ENCODE data around the gene DNASE2. TPM values are rescaled to one million over a fixed set of nuclear protein-coding genes. Genes with fewer than 3 reads are reported as not detected.
"Not testable (repeated sequence)": the region's sequence is repeated elsewhere in the genome, so short reads cannot be mapped to it uniquely, and the experiment has no call there.

The DNASE2 gene
- total and polyA plus RNA-seq, 2 donors, result 14.6 to 20.8 TPM

GRCh38 chr19:12858041-12858928 lies 23.0 kb downstream of the DNASE2 start:
- Histone ChIP-seq H3K4me1 (ENCODE audit: control insufficient read depth in 2 of 2, insufficient read depth in 2 of 2, low read length in 2 of 2) (no peaks in the 10 kb centered on the region), H3K9me3 (ENCODE audit: control insufficient read depth in 2 of 2, insufficient read depth in 1 of 2, low read length in 1 of 2) (no peaks in the 10 kb centered on the region), H3K36me3 (ENCODE audit: control insufficient read depth in 2 of 2, insufficient read depth in 2 of 2, low read length in 1 of 2) (no peaks in the 10 kb centered on the region), H3K27ac (ENCODE audit: low read depth in 1 of 2, low read length in 1 of 2) (no peak overlapping the region), H3K4me3 (ENCODE audit: low read length in 2 of 2) (no peak overlapping the region), H3K27me3 (ENCODE audit: control insufficient read depth in 2 of 2, insufficient read depth in 1 of 2, low read length in 1 of 2) (no peaks in the 10 kb centered on the region)
- WGBS, result 95% methylated on average over 35 of the region's 35 CpGs
- no peak for DNase-seq (ENCODE audit: low read depth in 6 of 9, low spot score in 9 of 9)

GRCh38 chr19:12856653-12857052 lies 24.6 kb downstream of the DNASE2 start:
- Histone ChIP-seq H3K4me1 (ENCODE audit: control insufficient read depth in 2 of 2, insufficient read depth in 2 of 2, low read length in 2 of 2) (no peaks in the 10 kb centered on the region), H3K27me3 (ENCODE audit: control insufficient read depth in 2 of 2, insufficient read depth in 1 of 2, low read length in 1 of 2) (no peaks in the 10 kb centered on the region), H3K27ac (ENCODE audit: low read depth in 1 of 2, low read length in 1 of 2) (no peak overlapping the region), H3K9me3 (ENCODE audit: control insufficient read depth in 2 of 2, insufficient read depth in 1 of 2, low read length in 1 of 2) (no peaks in the 10 kb centered on the region), H3K4me3 (ENCODE audit: low read length in 2 of 2) (no peak overlapping the region), H3K36me3 (ENCODE audit: control insufficient read depth in 2 of 2, insufficient read depth in 2 of 2, low read length in 1 of 2) (no peaks in the 10 kb centered on the region)
- no peak for DNase-seq (ENCODE audit: low read depth in 6 of 9, low spot score in 9 of 9)
- WGBS, result 93% methylated on average over 1 of the region's 1 CpG

- Histone ChIP-seq H3K27me3 (ENCODE audit: control insufficient read depth in 2 of 2, insufficient read depth in 1 of 2, low read length in 1 of 2) (peaks cover 9 to 51% of the 10 kb centered on the region in 2 donors), H3K4me3 (ENCODE audit: low read length in 2 of 2) (no peak overlapping the region), H3K4me1 (ENCODE audit: control insufficient read depth in 2 of 2, insufficient read depth in 2 of 2, low read length in 2 of 2) (peaks cover 5 to 7% of the 10 kb centered on the region in 2 donors), H3K27ac (ENCODE audit: low read depth in 1 of 2, low read length in 1 of 2) (no peak overlapping the region), H3K36me3 (ENCODE audit: control insufficient read depth in 2 of 2, insufficient read depth in 2 of 2, low read length in 1 of 2) (no peaks in the 10 kb centered on the region), H3K9me3 (ENCODE audit: control insufficient read depth in 2 of 2, insufficient read depth in 1 of 2, low read length in 1 of 2) (no peaks in the 10 kb centered on the region)
- WGBS, result 13% methylated on average over 69 of the region's 69 CpGs
- DNase-seq (ENCODE audit: low read depth in 6 of 9, low spot score in 9 of 9), result peak in 5 of 9 donors; percentile 33 to 72 (median 42)
Measured at GRCh38 chr19:12847159-12848139, 33.8 kb downstream of the DNASE2 start.

DNA sequence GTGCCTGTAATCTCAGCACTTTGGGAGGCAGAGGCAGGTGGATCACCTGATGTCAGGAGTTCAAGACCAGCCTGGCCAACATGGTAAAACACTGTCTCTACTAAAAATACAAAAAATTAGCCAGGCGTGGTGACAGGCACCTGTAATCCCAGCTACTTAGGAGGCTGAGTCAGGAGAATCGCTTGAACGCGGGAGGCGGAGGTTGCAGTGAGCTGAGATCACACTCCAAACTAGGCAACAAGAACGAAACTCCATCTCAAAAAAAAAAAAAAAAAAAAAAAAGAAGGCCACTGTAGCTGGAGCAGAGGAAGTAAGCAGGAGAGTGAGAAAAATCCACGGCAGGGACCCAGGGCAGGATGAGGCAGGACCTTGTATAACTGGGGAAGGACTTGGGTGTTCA lies 34.6 kb downstream of the DNASE2 start:
- H3K4me1 ChIP-seq (ENCODE audit: control insufficient read depth in 2 of 2, insufficient read depth in 2 of 2, low read length in 2 of 2); H3K9me3 ChIP-seq (ENCODE audit: control insufficient read depth in 2 of 2, insufficient read depth in 1 of 2, low read length in 1 of 2); H3K4me3 ChIP-seq (ENCODE audit: low read length in 2 of 2); H3K36me3 ChIP-seq (ENCODE audit: control insufficient read depth in 2 of 2, insufficient read depth in 2 of 2, low read length in 1 of 2); DNase-seq (ENCODE audit: low read depth in 6 of 9, low spot score in 9 of 9); H3K27ac ChIP-seq (ENCODE audit: low read depth in 1 of 2, low read length in 1 of 2): not testable (repeated sequence)
- peaks cover 12 to 59% of the 10 kb centered on the region in 2 donors for H3K27me3 ChIP-seq (ENCODE audit: control insufficient read depth in 2 of 2, insufficient read depth in 1 of 2, low read length in 1 of 2)
- 87% methylated on average over 7 of the region's 7 CpGs for WGBS

DNA sequence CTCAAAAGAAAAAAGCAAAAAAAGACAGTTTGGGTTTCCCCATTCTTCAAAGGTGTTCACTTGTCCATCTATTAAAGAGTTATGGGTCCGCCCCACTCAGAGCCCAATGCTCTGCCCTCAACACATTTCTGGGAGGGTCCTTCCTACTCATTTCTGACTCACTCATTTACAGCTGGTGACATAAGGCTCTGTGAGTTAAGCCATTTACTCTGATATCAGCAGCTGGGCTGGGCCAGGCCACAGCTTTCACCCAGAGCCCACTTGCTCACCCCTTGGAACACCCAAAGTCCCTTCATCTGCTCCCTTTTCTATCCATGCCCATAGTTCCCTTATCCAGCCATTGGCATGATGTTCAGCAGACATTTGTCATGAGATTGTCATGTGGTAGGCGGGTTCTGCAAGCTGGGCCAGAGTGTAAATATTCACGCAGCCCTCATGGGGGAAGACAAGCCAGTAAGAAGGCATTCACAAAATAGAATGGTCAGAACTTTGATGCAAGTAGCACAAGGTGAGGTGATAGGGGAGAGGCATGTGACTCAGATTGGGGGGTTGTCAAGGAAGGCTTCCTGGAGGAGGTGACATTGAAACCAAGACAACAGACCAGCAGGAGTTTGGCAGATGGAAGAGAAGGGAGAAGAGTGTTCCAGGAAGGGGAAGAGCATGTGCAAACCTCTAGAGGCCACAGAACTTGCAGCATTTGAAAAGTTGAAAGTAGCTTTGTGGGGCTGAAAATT lies 37.1 kb downstream of the DNASE2 start:
- H3K9me3 ChIP-seq (ENCODE audit: control insufficient read depth in 2 of 2, insufficient read depth in 1 of 2, low read length in 1 of 2), result peaks cover 1 to 11% of the 10 kb centered on the region in 2 donors
- H3K4me1 ChIP-seq (ENCODE audit: control insufficient read depth in 2 of 2, insufficient read depth in 2 of 2, low read length in 2 of 2), result peaks cover 10 to 14% of the 10 kb centered on the region in 2 donors
- DNase-seq (ENCODE audit: low read depth in 6 of 9, low spot score in 9 of 9), result no peak
- no peak overlapping the region for H3K27ac ChIP-seq (ENCODE audit: low read depth in 1 of 2, low read length in 1 of 2)
- WGBS, result 93% methylated on average over 3 of the region's 3 CpGs
- no peaks in the 10 kb centered on the region for H3K36me3 ChIP-seq (ENCODE audit: control insufficient read depth in 2 of 2, insufficient read depth in 2 of 2, low read length in 1 of 2)
- peaks cover 34 to 83% of the 10 kb centered on the region in 2 donors for H3K27me3 ChIP-seq (ENCODE audit: control insufficient read depth in 2 of 2, insufficient read depth in 1 of 2, low read length in 1 of 2)
- no peak overlapping the region for H3K4me3 ChIP-seq (ENCODE audit: low read length in 2 of 2)

DNA sequence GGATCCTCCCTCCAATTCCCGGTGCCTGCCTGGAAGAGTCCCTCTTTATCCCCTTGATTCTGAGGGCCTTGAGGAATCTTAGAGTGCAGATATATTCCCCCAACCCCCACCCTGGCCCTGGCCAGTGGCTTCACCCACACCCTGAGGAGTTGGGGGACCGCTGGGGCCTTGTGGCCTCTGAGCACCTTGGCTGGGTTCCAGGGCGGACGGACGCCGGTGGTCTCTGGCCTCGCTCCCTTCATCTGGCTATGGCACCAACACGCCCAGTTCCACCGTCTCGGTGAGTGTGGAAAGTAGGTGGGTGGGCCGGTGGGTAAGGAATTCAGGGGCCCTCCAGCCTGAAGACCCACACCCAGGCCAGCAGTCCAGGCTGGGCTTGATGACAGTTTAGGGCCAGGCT lies 37.9 kb downstream of the DNASE2 start:
- no peaks in the 10 kb centered on the region for H3K36me3 ChIP-seq (ENCODE audit: control insufficient read depth in 2 of 2, insufficient read depth in 2 of 2, low read length in 1 of 2)
- no peak for DNase-seq (ENCODE audit: low read depth in 6 of 9, low spot score in 9 of 9)
- H3K27me3 ChIP-seq (ENCODE audit: control insufficient read depth in 2 of 2, insufficient read depth in 1 of 2, low read length in 1 of 2), result peaks cover 41 to 89% of the 10 kb centered on the region in 2 donors
- H3K27ac ChIP-seq (ENCODE audit: low read depth in 1 of 2, low read length in 1 of 2), result no peak overlapping the region
- peaks cover 10 to 21% of the 10 kb centered on the region in 2 donors for H3K4me1 ChIP-seq (ENCODE audit: control insufficient read depth in 2 of 2, insufficient read depth in 2 of 2, low read length in 2 of 2)
- 96% methylated on average over 11 of the region's 11 CpGs for WGBS
- peaks cover 1 to 11% of the 10 kb centered on the region in 2 donors for H3K9me3 ChIP-seq (ENCODE audit: control insufficient read depth in 2 of 2, insufficient read depth in 1 of 2, low read length in 1 of 2)
- no peak overlapping the region for H3K4me3 ChIP-seq (ENCODE audit: low read length in 2 of 2)

- Histone ChIP-seq H3K9me3 (ENCODE audit: control insufficient read depth in 2 of 2, insufficient read depth in 1 of 2, low read length in 1 of 2) (peaks cover 1 to 11% of the 10 kb centered on the region in 2 donors), H3K27me3 (ENCODE audit: control insufficient read depth in 2 of 2, insufficient read depth in 1 of 2, low read length in 1 of 2) (peaks cover 47 to 90% of the 10 kb centered on the region in 2 donors), H3K36me3 (ENCODE audit: control insufficient read depth in 2 of 2, insufficient read depth in 2 of 2, low read length in 1 of 2) (no peaks in the 10 kb centered on the region), H3K4me3 (ENCODE audit: low read length in 2 of 2) (no peak overlapping the region), H3K27ac (ENCODE audit: low read depth in 1 of 2, low read length in 1 of 2) (no peak overlapping the region), H3K4me1 (ENCODE audit: control insufficient read depth in 2 of 2, insufficient read depth in 2 of 2, low read length in 2 of 2) (peaks cover 7 to 20% of the 10 kb centered on the region in 2 donors)
- no peak for DNase-seq (ENCODE audit: low read depth in 6 of 9, low spot score in 9 of 9)
- WGBS, result 96% methylated on average over 18 of the region's 18 CpGs
Measured at GRCh38 chr19:12842511-12842910, 38.7 kb downstream of the DNASE2 start.

- Histone ChIP-seq H3K27me3 (ENCODE audit: control insufficient read depth in 2 of 2, insufficient read depth in 1 of 2, low read length in 1 of 2) (peaks cover 55 to 90% of the 10 kb centered on the region in 2 donors), H3K36me3 (ENCODE audit: control insufficient read depth in 2 of 2, insufficient read depth in 2 of 2, low read length in 1 of 2) (no peaks in the 10 kb centered on the region), H3K4me1 (ENCODE audit: control insufficient read depth in 2 of 2, insufficient read depth in 2 of 2, low read length in 2 of 2) (peaks cover 5 to 17% of the 10 kb centered on the region in 2 donors), H3K9me3 (ENCODE audit: control insufficient read depth in 2 of 2, insufficient read depth in 1 of 2, low read length in 1 of 2) (peaks cover 1 to 14% of the 10 kb centered on the region in 2 donors), H3K4me3 (ENCODE audit: low read length in 2 of 2) (no peak overlapping the region), H3K27ac (ENCODE audit: low read depth in 1 of 2, low read length in 1 of 2) (no peak overlapping the region)
- DNase-seq (ENCODE audit: low read depth in 6 of 9, low spot score in 9 of 9), result no peak
- WGBS, result 5% methylated on average over 29 of the region's 29 CpGs
Measured at GRCh38 chr19:12841094-12841493, 40.2 kb downstream of the DNASE2 start.

Data from thymus (tissue), 11 donors.